Measurements from ENCODE around the gene SLC35E2B.
"Not testable (repeated sequence)": the region's sequence is repeated elsewhere in the genome, so short reads cannot be mapped to it uniquely, and the experiment has no call there.

The SLC35E2B gene

GRCh38 chr1:1703796-1704195, 11.2 kb upstream of the SLC35E2B start:
- DNase-seq (ENCODE audit: low spot score): no peak

- DNase-seq (ENCODE audit: low spot score): not testable (repeated sequence)
Measured at GRCh38 chr1:1702506-1702905, 9.9 kb upstream of the SLC35E2B start.

GRCh38 chr1:1700557-1700956, 8.0 kb upstream of the SLC35E2B start:
- not testable (repeated sequence) for DNase-seq (ENCODE audit: low spot score)

GRCh38 chr1:1700067-1700466, 7.5 kb upstream of the SLC35E2B start:
- not testable (repeated sequence) for DNase-seq (ENCODE audit: low spot score)

GRCh38 chr1:1699061-1699460, 6.5 kb upstream of the SLC35E2B start:
- not testable (repeated sequence) for DNase-seq (ENCODE audit: low spot score)

GRCh38 chr1:1697358-1698183, 5.0 kb upstream of the SLC35E2B start:
- DNase-seq (ENCODE audit: low spot score): not testable (repeated sequence)

GRCh38 chr1:1696431-1697357, 4.1 kb upstream of the SLC35E2B start:
- not testable (repeated sequence) for DNase-seq (ENCODE audit: low spot score)

- DNase-seq (ENCODE audit: low spot score): peak; percentile 77
Measured at GRCh38 chr1:1692324-1692713, 276 bp downstream of the SLC35E2B start.

GRCh38 chr1:1691443-1691842, 1.2 kb downstream of the SLC35E2B start:
- not testable (repeated sequence) for DNase-seq (ENCODE audit: low spot score)

- DNase-seq (ENCODE audit: low spot score): not testable (repeated sequence)
Measured at GRCh38 chr1:1689526-1689925, 3.1 kb downstream of the SLC35E2B start.

GRCh38 chr1:1687846-1688245, 4.7 kb downstream of the SLC35E2B start:
- DNase-seq (ENCODE audit: low spot score): no peak

- no peak for DNase-seq (ENCODE audit: low spot score)
Measured at GRCh38 chr1:1684031-1684681, 8.4 kb downstream of the SLC35E2B start.

- DNase-seq (ENCODE audit: low spot score): no peak
Measured at GRCh38 chr1:1683104-1683905, 9.3 kb downstream of the SLC35E2B start.

GRCh38 chr1:1680912-1681273, 11.7 kb downstream of the SLC35E2B start:
- DNase-seq (ENCODE audit: low spot score): no peak

GRCh38 chr1:1680031-1680911, 12.3 kb downstream of the SLC35E2B start:
- DNase-seq (ENCODE audit: low spot score): no peak

- peak; percentile 12 for DNase-seq (ENCODE audit: low spot score)
Measured at GRCh38 chr1:1678581-1679380, 13.8 kb downstream of the SLC35E2B start.

GRCh38 chr1:1677718-1678580, 14.6 kb downstream of the SLC35E2B start:
- DNase-seq (ENCODE audit: low spot score): no peak

GRCh38 chr1:1676087-1676486, 16.5 kb downstream of the SLC35E2B start:
- not testable (repeated sequence) for DNase-seq (ENCODE audit: low spot score)

GRCh38 chr1:1675218-1675617, 17.4 kb downstream of the SLC35E2B start:
- DNase-seq (ENCODE audit: low spot score): not testable (repeated sequence)
